Lower lobe of right lung (tissue), 2 donors: ENCODE results near the gene CENPS. TPM values are rescaled to one million over a fixed set of nuclear protein-coding genes. Genes with fewer than 3 reads are reported as not detected.

ENCODE experiments used
- ATAC-seq, 2 donors: fragments of 200-7000 bp; cut with Tn5 transposase; one replicate each; pipeline ENCODE4 v1.9.1; 2020 to 2022; ENCODE audit warnings: mild to moderate bottlenecking in 2 of 2, moderate library complexity in 2 of 2
- DNase-seq: peaks from one replicate; pipeline ENCODE4 v3.0.0-alpha.2; 2020
- H3K27ac ChIP-seq: fragments of 200-600 bp; one replicate; pipeline ENCODE4 v1.8.0; 2022
- H3K27me3 ChIP-seq: fragments of 200-600 bp; one replicate; pipeline ENCODE4 v1.8.0; 2022; ENCODE audit warnings: low read depth
- H3K36me3 ChIP-seq: fragments of 200-600 bp; one replicate; pipeline ENCODE4 v1.8.0; 2022; ENCODE audit warnings: mild to moderate bottlenecking
- H3K4me1 ChIP-seq: fragments of 200-600 bp; one replicate; pipeline ENCODE4 v1.8.0; 2022
- H3K4me3 ChIP-seq: fragments of 200-600 bp; one replicate; pipeline ENCODE4 v1.8.0; 2022; ENCODE audit warnings: mild to moderate bottlenecking
- H3K9me3 ChIP-seq: fragments of 200-600 bp; one replicate; pipeline ENCODE4 v1.8.0; 2022
- intact Hi-C: fragments of 100-400 bp; cut with DNase I; formaldehyde crosslinking; loops from one replicate; pipeline ENCODE4 v1.11.0; 2022
- total RNA-seq: library from RNA; stranded (reverse); fragmentation: NEBNext Ultra II Directional; extraction: Animal tissue kit (Norgen Biotek cat#: 25700); gene quantifications from one replicate; pipeline ENCODE4 v1.2.1, GENCODE V29; 2021
- TF ChIP-seq, protein P1 (sequence below): fragments of 200-600 bp; IDR thresholded peaks from one replicate; pipeline ENCODE4 v1.8.0; 2022; ENCODE audit warnings: antibody characterized with exemption, mild to moderate bottlenecking
- donor health status: DM: no; HTN: yes; CAD: no; lungs with severe emphysema.

Gene CENPS
- total RNA-seq, 1 donor from 2014 or later, result 13.4 TPM

DNA sequence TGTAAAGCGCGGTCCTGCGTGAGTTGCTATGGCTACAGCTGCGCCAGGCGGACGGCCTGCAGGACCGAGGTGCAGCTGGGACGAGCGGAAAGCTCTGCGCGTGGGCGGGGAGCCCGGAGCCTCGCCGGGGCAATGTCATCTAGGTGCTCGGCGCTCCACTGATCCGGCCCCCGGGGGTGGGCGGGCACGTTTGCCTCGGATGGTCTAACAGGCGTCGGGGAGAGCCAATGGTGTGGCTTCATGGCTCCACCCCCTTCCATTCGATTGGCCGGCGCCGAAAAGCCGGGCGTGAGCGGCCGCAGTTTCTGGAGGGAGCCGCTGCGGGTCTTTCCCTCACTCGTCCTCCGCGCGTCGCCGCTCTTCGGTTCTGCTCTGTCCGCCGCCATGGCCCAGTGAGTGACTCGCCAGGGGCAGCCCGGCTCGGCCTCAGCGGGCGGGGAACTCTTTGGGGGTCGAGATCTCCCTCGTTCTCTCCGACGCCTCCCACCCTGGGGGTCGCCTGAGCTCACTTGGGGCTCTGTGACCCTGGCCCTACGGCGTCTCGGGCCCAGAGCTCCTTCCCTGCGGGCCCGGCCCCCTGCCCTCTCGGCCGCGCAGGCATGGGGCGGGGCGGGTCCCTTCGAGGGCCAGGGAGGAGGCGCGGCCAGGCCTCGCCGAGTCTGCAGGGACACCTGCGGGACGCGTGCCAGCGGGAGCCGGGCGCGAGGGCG lies 31.3 kb upstream of the CENPS start, which contains the start of gene PGD:
PGD (plus strand) TSS at position 331 of the 710 bp plus-strand sequence; CDS start at position 385, 54 bp downstream.
- H3K9me3 ChIP-seq, result no peaks in the 10 kb centered on the region
- H3K27me3 ChIP-seq, result no peaks in the 10 kb centered on the region
- peaks cover 29% of the 10 kb centered on the region for H3K4me1 ChIP-seq
- intact Hi-C loops, result no loop called here
- DNase-seq, result peak; percentile 100
- H3K36me3 ChIP-seq, result peaks cover 22% of the 10 kb centered on the region
- TF ChIP-seq, protein P1, sequence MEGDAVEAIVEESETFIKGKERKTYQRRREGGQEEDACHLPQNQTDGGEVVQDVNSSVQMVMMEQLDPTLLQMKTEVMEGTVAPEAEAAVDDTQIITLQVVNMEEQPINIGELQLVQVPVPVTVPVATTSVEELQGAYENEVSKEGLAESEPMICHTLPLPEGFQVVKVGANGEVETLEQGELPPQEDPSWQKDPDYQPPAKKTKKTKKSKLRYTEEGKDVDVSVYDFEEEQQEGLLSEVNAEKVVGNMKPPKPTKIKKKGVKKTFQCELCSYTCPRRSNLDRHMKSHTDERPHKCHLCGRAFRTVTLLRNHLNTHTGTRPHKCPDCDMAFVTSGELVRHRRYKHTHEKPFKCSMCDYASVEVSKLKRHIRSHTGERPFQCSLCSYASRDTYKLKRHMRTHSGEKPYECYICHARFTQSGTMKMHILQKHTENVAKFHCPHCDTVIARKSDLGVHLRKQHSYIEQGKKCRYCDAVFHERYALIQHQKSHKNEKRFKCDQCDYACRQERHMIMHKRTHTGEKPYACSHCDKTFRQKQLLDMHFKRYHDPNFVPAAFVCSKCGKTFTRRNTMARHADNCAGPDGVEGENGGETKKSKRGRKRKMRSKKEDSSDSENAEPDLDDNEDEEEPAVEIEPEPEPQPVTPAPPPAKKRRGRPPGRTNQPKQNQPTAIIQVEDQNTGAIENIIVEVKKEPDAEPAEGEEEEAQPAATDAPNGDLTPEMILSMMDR, result peak; percentile 12
- H3K4me3 ChIP-seq, result peak within 1 kb of the TSS; percentile 99
- peak within 1 kb of the TSS; percentile 96 for H3K27ac ChIP-seq
- peak; percentile 99 for ATAC-seq

- TF ChIP-seq, protein P1, result no peak
- peak; percentile 14 to 22 for ATAC-seq
- peaks cover 28% of the 10 kb centered on the region for H3K36me3 ChIP-seq
- H3K9me3 ChIP-seq, result no peaks in the 10 kb centered on the region
- H3K27me3 ChIP-seq, result no peaks in the 10 kb centered on the region
- peak overlapping the region; percentile 96 for H3K27ac ChIP-seq
- H3K4me3 ChIP-seq, result peak overlapping the region; percentile 99
- intact Hi-C loops, result no loop called here
- DNase-seq, result peak; percentile 75
- peaks cover 29% of the 10 kb centered on the region for H3K4me1 ChIP-seq
Measured at GRCh38 chr1:10399444-10399941, 30.7 kb upstream of the CENPS start.

DNA sequence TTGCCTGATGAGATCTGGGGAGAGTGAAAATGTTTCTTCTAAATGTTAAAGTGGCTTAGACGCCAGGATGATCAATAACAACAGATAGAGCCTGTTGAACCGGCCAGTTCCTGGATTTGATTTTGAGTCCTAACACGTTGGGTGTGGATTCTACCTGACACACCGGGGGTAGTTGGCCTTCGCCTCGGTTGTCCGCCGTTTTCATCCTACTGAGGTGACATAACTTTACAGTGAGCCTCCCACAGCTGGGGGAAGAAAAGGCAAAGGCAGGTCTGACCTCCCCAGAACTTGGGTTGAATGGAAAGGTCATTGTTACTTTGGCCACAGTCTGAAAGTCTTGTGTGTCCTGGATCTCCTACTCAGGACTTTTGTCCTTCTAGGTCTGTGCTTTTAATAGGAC lies 30.2 kb upstream of the CENPS start:
- peaks cover 29% of the 10 kb centered on the region for H3K4me1 ChIP-seq
- intact Hi-C loops, result no loop called here
- peaks cover 33% of the 10 kb centered on the region for H3K36me3 ChIP-seq
- H3K27ac ChIP-seq, result peak overlapping the region; percentile 96
- H3K27me3 ChIP-seq, result no peaks in the 10 kb centered on the region
- H3K9me3 ChIP-seq, result no peaks in the 10 kb centered on the region
- TF ChIP-seq, protein P1, result no peak
- ATAC-seq (no peak), DNase-seq (no peak)
- H3K4me3 ChIP-seq, result peak overlapping the region; percentile 99

- Histone ChIP-seq H3K4me1 (peaks cover 29% of the 10 kb centered on the region), H3K27ac (peak overlapping the region; percentile 32), H3K4me3 (no peak overlapping the region), H3K9me3 (no peaks in the 10 kb centered on the region), H3K36me3 (peaks cover 46% of the 10 kb centered on the region), H3K27me3 (no peaks in the 10 kb centered on the region)
- DNase-seq (no peak), ATAC-seq (no peak)
- intact Hi-C loops, result no loop called here
- TF ChIP-seq, protein P1, result no peak
Measured at GRCh38 chr1:10401281-10401680, 29.0 kb upstream of the CENPS start.

DNA sequence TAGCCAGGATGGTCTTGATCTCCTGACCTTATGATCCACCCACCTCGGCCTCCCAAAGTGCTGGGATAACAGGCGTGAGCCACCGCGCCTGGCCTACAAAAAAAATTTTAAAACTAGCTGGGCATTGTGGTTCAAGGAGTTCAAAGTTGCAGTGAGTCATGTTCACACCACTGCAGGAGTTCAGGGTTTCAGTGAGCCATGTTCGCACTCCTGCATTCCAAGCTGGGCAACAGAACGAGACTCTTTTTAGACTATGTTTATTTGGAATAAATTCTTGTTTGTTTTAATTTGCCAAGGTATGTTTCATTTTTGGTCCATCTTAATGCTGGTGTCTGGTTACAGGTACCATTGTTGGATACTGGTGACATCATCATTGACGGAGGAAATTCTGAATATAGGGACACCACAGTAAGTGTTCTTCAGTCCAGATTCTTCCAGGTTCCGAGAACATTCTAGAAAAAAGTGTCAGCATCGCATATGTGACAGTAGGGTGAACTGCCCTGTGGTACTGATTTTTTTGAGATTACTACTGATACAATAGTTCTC lies 27.4 kb upstream of the CENPS start:
- no peaks in the 10 kb centered on the region for H3K27me3 ChIP-seq
- H3K9me3 ChIP-seq, result no peaks in the 10 kb centered on the region
- TF ChIP-seq, protein P1, result no peak
- intact Hi-C loops, result no loop called here
- no peak overlapping the region for H3K27ac ChIP-seq
- peaks cover 29% of the 10 kb centered on the region for H3K4me1 ChIP-seq
- peaks cover 61% of the 10 kb centered on the region for H3K36me3 ChIP-seq
- no peak overlapping the region for H3K4me3 ChIP-seq
- no peak for ATAC-seq
- DNase-seq, result no peak
